ENCODE data around the gene HRAS. TPM values are rescaled to one million over a fixed set of nuclear protein-coding genes. Genes with fewer than 3 reads are reported as not detected.
A peak's percentile ranks its signal among the peaks of the same experiment; 100 is the strongest.

Gene HRAS
- total and polyA plus RNA-seq, 2 donors (not counting 1 experiment from before 2014, with no cell fraction given) = 63.5 to 86.0 TPM

GRCh38 chr11:555780-556661, 20.6 kb upstream of the HRAS start:
- DNase-seq (peak; percentile 62), ATAC-seq (ENCODE audit: low read depth) (no peak)
- CTCF ChIA-PET = interaction anchor here (0.5 to 5.1 kb wide), 9 partner anchors 11 to 209 kb away, joined by 3 to 52 read pairs (median 6); partner anchors contain the start of genes IRF7 and SCT
- no peaks in the 10 kb centered on the region for H3K9me3 ChIP-seq (ENCODE audit: control extremely low read depth in 1 of 3, control insufficient read depth in 2 of 3, insufficient read depth in 1 of 3, low read length in 2 of 3)
- Mint-ChIP-seq H3K27me3 (no peaks in the 10 kb centered on the region), H3K4me1 (peaks cover 18% of the 10 kb centered on the region), H3K4me3 (peak overlapping the region; percentile 64), H3K9me3 (ENCODE audit: insufficient read depth) (no peaks in the 10 kb centered on the region), H3K27ac (peak overlapping the region; percentile 32)
- H4K20me1 ChIP-seq (ENCODE audit: control insufficient read depth, insufficient read depth, low read length, poor library complexity, severe bottlenecking) = peaks cover 11% of the 10 kb centered on the region
- TF ChIP-seq EZH2 (IDR thresholded peaks at IDR 0.05; ENCODE audit: borderline replicate concordance, insufficient read depth, low read depth, low read length, poor library complexity, severe bottlenecking) = no peak
- TF ChIP-seq CTCF (IDR thresholded peaks at IDR 0.05) = no peak
- POLR2A ChIA-PET = interaction anchor here (0.6 to 2.4 kb wide), 5 partner anchors 20 to 1077 kb away, joined by 3 to 18 read pairs (median 5); partner anchors contain the start of genes HRAS and PHRF1
- intact Hi-C loops (cut with micrococcal nuclease) = loop anchor here (1.0 kb wide), 2 partner anchors 167 to 172 kb away; no protein-coding TSS in a partner anchor
- H3K79me2 ChIP-seq (ENCODE audit: control insufficient read depth, insufficient read depth, low read length) = no peaks in the 10 kb centered on the region
- H3K27ac ChIP-seq (ENCODE audit: low read length in 2 of 2) = no peak overlapping the region
- no peaks in the 10 kb centered on the region for H3K36me3 ChIP-seq (replicated peaks in 1 of 2; ENCODE audit: control extremely low read depth in 1 of 2, control insufficient read depth in 1 of 2, extremely low read depth in 1 of 2, insufficient read depth in 2 of 2, low read length in 1 of 2)
- peak overlapping the region; percentile 62 for H2AFZ ChIP-seq (ENCODE audit: insufficient read depth, low read depth, low read length, poor library complexity, severe bottlenecking)
- H3K27me3 ChIP-seq (replicated peaks in 1 of 4; ENCODE audit: control extremely low read depth in 1 of 4, control insufficient read depth in 3 of 4, insufficient read depth in 4 of 4, low read length in 3 of 4) = peaks cover 0 to 12% (median 3%) of the 10 kb centered on the region in 4 experiments
- H3K9ac ChIP-seq (ENCODE audit: low read length) = peak overlapping the region; percentile 64
- H3K4me3 ChIP-seq (ENCODE audit: control extremely low read depth in 1 of 5, extremely low read depth in 1 of 5, insufficient read depth in 1 of 5, low read depth in 2 of 5, low read length in 4 of 5) = peak overlapping the region in 3 of 5 experiments; percentile 48 to 62 (median 56)
- WGBS (ENCODE audit: insufficient coverage) = 3% methylated on average over 100 of the region's 104 CpGs
- peak overlapping the region; percentile 96 for H3K4me2 ChIP-seq (replicated peaks; ENCODE audit: low read depth, low read length, poor library complexity, severe bottlenecking)
- peaks cover 17 to 29% of the 10 kb centered on the region in 2 donors for H3K4me1 ChIP-seq (ENCODE audit: control insufficient read depth in 2 of 2, insufficient read depth in 2 of 2, low read length in 2 of 2)

All from B cell (primary cell).